ENCODE results near the gene PAK1.
"Not testable (repeated sequence)": the region's sequence is repeated elsewhere in the genome, so short reads cannot be mapped to it uniquely, and the experiment has no call there.

Gene PAK1

GRCh38 chr11:77302752-77303151 lies 171.1 kb downstream of the PAK1 start:
- H3K36me3 ChIP-seq (ENCODE audit: insufficient read depth, low read length) = no peaks in the 10 kb centered on the region
- no peaks in the 10 kb centered on the region for H3K9me3 ChIP-seq (ENCODE audit: insufficient read depth, low read depth, low read length)
- no peak overlapping the region for H3K27ac ChIP-seq (ENCODE audit: low read depth, low read length)
- 0 out of 2 replicates have a peak, but pooled peaks cover 6% of the 10 kb centered on the region for H3K4me1 ChIP-seq (ENCODE audit: insufficient read depth, low read length)
- no peak overlapping the region for H3K9ac ChIP-seq (ENCODE audit: low read depth, low read length)
- H3K27me3 ChIP-seq (ENCODE audit: insufficient read depth, low read length) = no peaks in the 10 kb centered on the region
- 90% methylated on average over 3 of the region's 3 CpGs for WGBS
- no peak overlapping the region for H3K4me3 ChIP-seq (ENCODE audit: low read length)

GRCh38 chr11:77301510-77301909 lies 172.4 kb downstream of the PAK1 start, which contains the start of gene GDPD4:
Gene GDPD4 (minus strand): TSS chr11:77301686. CDS start chr11:77285137, 16,549 bp downstream.
- Histone ChIP-seq H3K27ac (ENCODE audit: low read depth, low read length) (no peak within 1 kb of the TSS), H3K9me3 (ENCODE audit: insufficient read depth, low read depth, low read length) (no peaks in the 10 kb centered on the region), H3K9ac (ENCODE audit: low read depth, low read length) (no peak within 1 kb of the TSS), H3K36me3 (ENCODE audit: insufficient read depth, low read length) (no peaks in the 10 kb centered on the region), H3K4me1 (ENCODE audit: insufficient read depth, low read length) (0 out of 2 replicates have a peak, but pooled peaks cover 6% of the 10 kb centered on the region), H3K27me3 (ENCODE audit: insufficient read depth, low read length) (no peaks in the 10 kb centered on the region), H3K4me3 (ENCODE audit: low read length) (no peak within 1 kb of the TSS)
- WGBS = 89% methylated on average over 15 of the region's 15 CpGs

- Histone ChIP-seq H3K9ac (ENCODE audit: low read depth, low read length) (no peak overlapping the region), H3K27ac (ENCODE audit: low read depth, low read length) (no peak overlapping the region), H3K36me3 (ENCODE audit: insufficient read depth, low read length) (no peaks in the 10 kb centered on the region), H3K27me3 (ENCODE audit: insufficient read depth, low read length) (no peaks in the 10 kb centered on the region), H3K4me1 (ENCODE audit: insufficient read depth, low read length) (0 out of 2 replicates have a peak, but pooled peaks cover 6% of the 10 kb centered on the region), H3K4me3 (ENCODE audit: low read length) (no peak overlapping the region), H3K9me3 (ENCODE audit: insufficient read depth, low read depth, low read length) (no peaks in the 10 kb centered on the region)
- 90% methylated on average over 4 of the region's 5 CpGs for WGBS
Observed at GRCh38 chr11:77300695-77301094, 173.2 kb downstream of the PAK1 start.

- not testable (repeated sequence) for H3K4me3 ChIP-seq (ENCODE audit: low read length); H3K9ac ChIP-seq (ENCODE audit: low read depth, low read length); H3K27ac ChIP-seq (ENCODE audit: low read depth, low read length); H3K36me3 ChIP-seq (ENCODE audit: insufficient read depth, low read length); H3K4me1 ChIP-seq (ENCODE audit: insufficient read depth, low read length); H3K27me3 ChIP-seq (ENCODE audit: insufficient read depth, low read length); H3K9me3 ChIP-seq (ENCODE audit: insufficient read depth, low read depth, low read length)
- 91% methylated on average over 6 of the region's 6 CpGs for WGBS
Observed at GRCh38 chr11:77300028-77300427, 173.9 kb downstream of the PAK1 start.

- 0 out of 2 replicates have a peak, but pooled peaks cover 6% of the 10 kb centered on the region for H3K4me1 ChIP-seq (ENCODE audit: insufficient read depth, low read length)
- H3K27ac ChIP-seq (ENCODE audit: low read depth, low read length) = no peak overlapping the region
- 73% methylated on average over 2 of the region's 2 CpGs for WGBS
- no peaks in the 10 kb centered on the region for H3K27me3 ChIP-seq (ENCODE audit: insufficient read depth, low read length)
- no peak overlapping the region for H3K9ac ChIP-seq (ENCODE audit: low read depth, low read length)
- no peaks in the 10 kb centered on the region for H3K9me3 ChIP-seq (ENCODE audit: insufficient read depth, low read depth, low read length)
- H3K36me3 ChIP-seq (ENCODE audit: insufficient read depth, low read length) = no peaks in the 10 kb centered on the region
- no peak overlapping the region for H3K4me3 ChIP-seq (ENCODE audit: low read length)
Observed at GRCh38 chr11:77299528-77299993, 174.3 kb downstream of the PAK1 start.

- Histone ChIP-seq H3K36me3 (ENCODE audit: insufficient read depth, low read length) (no peaks in the 10 kb centered on the region), H3K9ac (ENCODE audit: low read depth, low read length) (no peak overlapping the region), H3K4me1 (ENCODE audit: insufficient read depth, low read length) (no peaks in the 10 kb centered on the region), H3K4me3 (ENCODE audit: low read length) (no peak overlapping the region), H3K27ac (ENCODE audit: low read depth, low read length) (no peak overlapping the region), H3K27me3 (ENCODE audit: insufficient read depth, low read length) (no peaks in the 10 kb centered on the region), H3K9me3 (ENCODE audit: insufficient read depth, low read depth, low read length) (no peaks in the 10 kb centered on the region)
- 96% methylated on average over 3 of the region's 3 CpGs for WGBS
Observed at GRCh38 chr11:77294040-77294439, 179.9 kb downstream of the PAK1 start.

- no peaks in the 10 kb centered on the region for H3K4me1 ChIP-seq (ENCODE audit: insufficient read depth, low read length)
- H3K4me3 ChIP-seq (ENCODE audit: low read length) = no peak overlapping the region
- H3K27me3 ChIP-seq (ENCODE audit: insufficient read depth, low read length) = no peaks in the 10 kb centered on the region
- no peak overlapping the region for H3K9ac ChIP-seq (ENCODE audit: low read depth, low read length)
- no peaks in the 10 kb centered on the region for H3K36me3 ChIP-seq (ENCODE audit: insufficient read depth, low read length)
- H3K27ac ChIP-seq (ENCODE audit: low read depth, low read length) = no peak overlapping the region
- 87% methylated on average over 4 of the region's 4 CpGs for whole genome bisulfite sequencing
- no peaks in the 10 kb centered on the region for H3K9me3 ChIP-seq (ENCODE audit: insufficient read depth, low read depth, low read length)
Observed at GRCh38 chr11:77289737-77290136, 184.2 kb downstream of the PAK1 start.

- H3K9ac ChIP-seq (ENCODE audit: low read depth, low read length) = no peak overlapping the region
- WGBS = 92% methylated on average over 5 of the region's 5 CpGs
- no peak overlapping the region for H3K4me3 ChIP-seq (ENCODE audit: low read length)
- no peaks in the 10 kb centered on the region for H3K9me3 ChIP-seq (ENCODE audit: insufficient read depth, low read depth, low read length)
- no peaks in the 10 kb centered on the region for H3K27me3 ChIP-seq (ENCODE audit: insufficient read depth, low read length)
- H3K4me1 ChIP-seq (ENCODE audit: insufficient read depth, low read length) = no peaks in the 10 kb centered on the region
- no peak overlapping the region for H3K27ac ChIP-seq (ENCODE audit: low read depth, low read length)
- H3K36me3 ChIP-seq (ENCODE audit: insufficient read depth, low read length) = no peaks in the 10 kb centered on the region
Observed at GRCh38 chr11:77287615-77288273, 186.2 kb downstream of the PAK1 start.

GRCh38 chr11:77287136-77287535 lies 186.8 kb downstream of the PAK1 start:
- Histone ChIP-seq H3K27me3 (ENCODE audit: insufficient read depth, low read length) (no peaks in the 10 kb centered on the region), H3K4me3 (ENCODE audit: low read length) (no peak overlapping the region)

GRCh38 chr11:77284476-77285468 lies 189.1 kb downstream of the PAK1 start:
- Histone ChIP-seq H3K4me3 (ENCODE audit: low read length) (no peak overlapping the region), H3K27me3 (ENCODE audit: insufficient read depth, low read length) (no peaks in the 10 kb centered on the region), H3K4me1 (ENCODE audit: insufficient read depth, low read length) (no peaks in the 10 kb centered on the region), H3K27ac (ENCODE audit: low read depth, low read length) (no peak overlapping the region), H3K9me3 (ENCODE audit: insufficient read depth, low read depth, low read length) (no peaks in the 10 kb centered on the region), H3K9ac (ENCODE audit: low read depth, low read length) (no peak overlapping the region), H3K36me3 (ENCODE audit: insufficient read depth, low read length) (no peaks in the 10 kb centered on the region)
- WGBS = 91% methylated on average over 6 of the region's 6 CpGs

More at GRCh38 chr11:77287136-77287535, 186.8 kb downstream of the PAK1 start:
- no peaks in the 10 kb centered on the region for H3K36me3 ChIP-seq (ENCODE audit: insufficient read depth, low read length)
- no peak overlapping the region for H3K27ac ChIP-seq (ENCODE audit: low read depth, low read length)
- no peak overlapping the region for H3K9ac ChIP-seq (ENCODE audit: low read depth, low read length)
- H3K4me1 ChIP-seq (ENCODE audit: insufficient read depth, low read length) = no peaks in the 10 kb centered on the region
- 94% methylated on average over 3 of the region's 3 CpGs for whole genome bisulfite sequencing
- no peaks in the 10 kb centered on the region for H3K9me3 ChIP-seq (ENCODE audit: insufficient read depth, low read depth, low read length)

- Histone ChIP-seq H3K4me3 (ENCODE audit: low read length) (no peak overlapping the region), H3K27ac (ENCODE audit: low read depth, low read length) (no peak overlapping the region), H3K9me3 (ENCODE audit: insufficient read depth, low read depth, low read length) (no peaks in the 10 kb centered on the region), H3K9ac (ENCODE audit: low read depth, low read length) (no peak overlapping the region), H3K4me1 (ENCODE audit: insufficient read depth, low read length) (no peaks in the 10 kb centered on the region), H3K36me3 (ENCODE audit: insufficient read depth, low read length) (no peaks in the 10 kb centered on the region), H3K27me3 (ENCODE audit: insufficient read depth, low read length) (no peaks in the 10 kb centered on the region)
- 81% methylated on average over 3 of the region's 3 CpGs for WGBS
Observed at GRCh38 chr11:77283101-77283500, 190.8 kb downstream of the PAK1 start.
